ENCODE results near the gene GSTCD.

GSTCD gene

GRCh38 chr4:105895583-105896460, 187.2 kb downstream of the GSTCD start:
- DNase-seq = no peak

- DNase-seq = no peak
Measured at GRCh38 chr4:105896461-105896942, 187.9 kb downstream of the GSTCD start.

Data from DMS153 (cell line).